ENCODE measurements around the gene CACNA1B.

Gene CACNA1B

DNA sequence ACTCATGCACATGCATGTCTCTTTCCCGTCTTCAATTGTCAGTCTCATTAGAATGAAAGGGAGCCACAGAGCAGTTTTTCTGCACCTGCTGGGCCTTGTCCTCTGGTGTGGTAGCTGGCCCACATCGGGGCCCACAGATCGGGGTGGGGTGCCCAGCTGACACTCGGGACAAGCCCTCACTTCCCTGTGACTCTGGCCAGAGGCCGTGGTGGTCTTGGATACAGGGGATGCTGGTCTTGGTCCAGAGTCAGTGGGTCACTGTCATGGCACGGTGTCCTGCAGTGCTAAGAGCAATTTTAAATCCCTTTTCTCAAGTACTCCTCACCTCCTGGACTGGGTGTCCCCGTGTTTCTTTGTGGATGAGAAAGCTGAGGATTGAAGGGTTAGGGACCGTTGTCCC lies 193.2 kb downstream of the CACNA1B start:
- Histone ChIP-seq H3K27me3 (replicated peaks; ENCODE audit: control insufficient read depth, insufficient read depth, low read length, poor library complexity, severe bottlenecking) (peaks cover 3% of the 10 kb centered on the region), H3K9me3 (ENCODE audit: control insufficient read depth, low read length) (no peaks in the 10 kb centered on the region), H3K27ac (ENCODE audit: insufficient read depth, low read length, poor library complexity, severe bottlenecking) (no peak overlapping the region), H3K36me3 (ENCODE audit: control insufficient read depth, insufficient read depth, low read length) (no peaks in the 10 kb centered on the region), H3K4me1 (ENCODE audit: control insufficient read depth, insufficient read depth, low read length, poor library complexity, severe bottlenecking) (no peaks in the 10 kb centered on the region), H3K4me3 (ENCODE audit: insufficient read depth, low read depth, low read length, poor library complexity, severe bottlenecking) (no peak overlapping the region)
- no peak for DNase-seq

GRCh38 chr9:138071292-138071691 lies 193.7 kb downstream of the CACNA1B start:
- no peak for DNase-seq
- no peak overlapping the region for H3K27ac ChIP-seq (ENCODE audit: insufficient read depth, low read length, poor library complexity, severe bottlenecking)
- H3K4me1 ChIP-seq (ENCODE audit: control insufficient read depth, insufficient read depth, low read length, poor library complexity, severe bottlenecking): no peaks in the 10 kb centered on the region
- no peaks in the 10 kb centered on the region for H3K36me3 ChIP-seq (ENCODE audit: control insufficient read depth, insufficient read depth, low read length)
- H3K27me3 ChIP-seq (replicated peaks; ENCODE audit: control insufficient read depth, insufficient read depth, low read length, poor library complexity, severe bottlenecking): peaks cover 3% of the 10 kb centered on the region
- H3K9me3 ChIP-seq (ENCODE audit: control insufficient read depth, low read length): no peaks in the 10 kb centered on the region
- H3K4me3 ChIP-seq (ENCODE audit: insufficient read depth, low read depth, low read length, poor library complexity, severe bottlenecking): no peak overlapping the region

DNA sequence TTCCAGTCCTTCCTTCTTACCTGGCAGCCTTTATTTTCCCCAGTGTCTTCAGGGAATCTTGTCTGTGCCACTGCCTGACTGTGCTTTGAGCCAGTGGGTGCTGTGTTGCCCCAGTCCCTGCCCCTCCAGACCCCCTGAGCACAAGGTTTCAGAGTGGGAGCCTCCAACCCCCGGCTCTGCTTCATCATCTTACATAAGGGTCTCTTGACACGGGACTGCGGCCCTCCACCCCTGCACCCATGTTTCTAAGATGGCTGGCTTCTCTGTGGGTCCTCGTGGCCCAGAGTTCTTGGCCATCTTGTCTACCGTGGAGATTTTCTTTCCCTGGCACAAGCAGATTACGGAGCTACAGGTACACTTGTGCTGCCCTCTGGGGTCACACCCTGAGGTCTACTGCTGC lies 194.1 kb downstream of the CACNA1B start:
- no peak for DNase-seq
- Histone ChIP-seq H3K4me1 (ENCODE audit: control insufficient read depth, insufficient read depth, low read length, poor library complexity, severe bottlenecking) (no peaks in the 10 kb centered on the region), H3K27me3 (replicated peaks; ENCODE audit: control insufficient read depth, insufficient read depth, low read length, poor library complexity, severe bottlenecking) (peaks cover 3% of the 10 kb centered on the region), H3K36me3 (ENCODE audit: control insufficient read depth, insufficient read depth, low read length) (no peaks in the 10 kb centered on the region), H3K4me3 (ENCODE audit: insufficient read depth, low read depth, low read length, poor library complexity, severe bottlenecking) (no peak overlapping the region), H3K9me3 (ENCODE audit: control insufficient read depth, low read length) (no peaks in the 10 kb centered on the region), H3K27ac (ENCODE audit: insufficient read depth, low read length, poor library complexity, severe bottlenecking) (no peak overlapping the region)

- Histone ChIP-seq H3K4me3 (ENCODE audit: insufficient read depth, low read depth, low read length, poor library complexity, severe bottlenecking) (no peak overlapping the region), H3K27ac (ENCODE audit: insufficient read depth, low read length, poor library complexity, severe bottlenecking) (no peak overlapping the region), H3K9me3 (ENCODE audit: control insufficient read depth, low read length) (no peaks in the 10 kb centered on the region), H3K27me3 (replicated peaks; ENCODE audit: control insufficient read depth, insufficient read depth, low read length, poor library complexity, severe bottlenecking) (peaks cover 3% of the 10 kb centered on the region), H3K36me3 (ENCODE audit: control insufficient read depth, insufficient read depth, low read length) (no peaks in the 10 kb centered on the region), H3K4me1 (ENCODE audit: control insufficient read depth, insufficient read depth, low read length, poor library complexity, severe bottlenecking) (no peaks in the 10 kb centered on the region)
- DNase-seq: no peak
These were observed 194.7 kb downstream of the CACNA1B start for GRCh38 chr9:138072161-138072842.

DNA sequence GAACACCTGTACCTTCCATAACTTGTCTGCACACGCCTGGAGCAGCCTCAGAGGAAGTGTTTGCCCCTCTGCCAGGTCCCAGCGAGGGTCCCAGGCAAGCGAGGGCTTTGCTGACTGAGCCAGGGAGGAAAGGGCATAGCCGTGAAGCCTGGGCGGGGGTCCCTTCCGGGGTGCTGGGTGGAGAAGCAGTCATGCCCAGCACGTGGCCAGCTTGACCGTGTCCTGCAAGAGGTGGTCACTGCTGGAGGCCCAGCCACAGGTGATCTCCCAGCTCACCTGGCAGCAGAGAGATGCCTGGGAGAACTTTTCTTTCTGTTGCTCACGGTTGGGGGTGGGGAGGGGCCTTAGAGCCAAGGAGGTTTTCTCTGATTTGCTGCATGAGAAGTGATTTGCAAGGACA lies 195.3 kb downstream of the CACNA1B start:
- H3K27ac ChIP-seq (ENCODE audit: insufficient read depth, low read length, poor library complexity, severe bottlenecking): no peak overlapping the region
- H3K27me3 ChIP-seq (replicated peaks; ENCODE audit: control insufficient read depth, insufficient read depth, low read length, poor library complexity, severe bottlenecking): peaks cover 3% of the 10 kb centered on the region
- no peaks in the 10 kb centered on the region for H3K4me1 ChIP-seq (ENCODE audit: control insufficient read depth, insufficient read depth, low read length, poor library complexity, severe bottlenecking)
- DNase-seq: no peak
- H3K4me3 ChIP-seq (ENCODE audit: insufficient read depth, low read depth, low read length, poor library complexity, severe bottlenecking): no peak overlapping the region
- H3K36me3 ChIP-seq (ENCODE audit: control insufficient read depth, insufficient read depth, low read length): no peaks in the 10 kb centered on the region
- H3K9me3 ChIP-seq (ENCODE audit: control insufficient read depth, low read length): no peaks in the 10 kb centered on the region

DNA sequence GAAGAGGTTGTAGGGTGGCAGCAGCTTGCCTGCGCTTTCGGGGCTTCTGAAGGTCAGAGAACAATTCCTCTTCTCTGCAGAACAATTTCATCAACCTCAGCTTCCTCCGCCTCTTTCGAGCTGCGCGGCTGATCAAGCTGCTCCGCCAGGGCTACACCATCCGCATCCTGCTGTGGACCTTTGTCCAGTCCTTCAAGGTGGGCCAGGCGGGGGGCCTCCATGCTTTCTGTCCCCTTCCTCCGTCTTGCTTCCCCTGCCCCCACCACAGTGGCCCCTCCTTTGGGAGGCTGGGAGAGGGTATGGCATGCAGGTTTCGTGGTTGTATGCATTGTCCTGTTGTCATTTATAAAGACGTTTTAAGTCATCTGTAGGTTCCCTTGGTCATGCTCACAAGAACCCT lies 195.8 kb downstream of the CACNA1B start:
- Histone ChIP-seq H3K27ac (ENCODE audit: insufficient read depth, low read length, poor library complexity, severe bottlenecking) (no peak overlapping the region), H3K9me3 (ENCODE audit: control insufficient read depth, low read length) (no peaks in the 10 kb centered on the region), H3K27me3 (replicated peaks; ENCODE audit: control insufficient read depth, insufficient read depth, low read length, poor library complexity, severe bottlenecking) (peaks cover 3% of the 10 kb centered on the region), H3K4me3 (ENCODE audit: insufficient read depth, low read depth, low read length, poor library complexity, severe bottlenecking) (no peak overlapping the region), H3K4me1 (ENCODE audit: control insufficient read depth, insufficient read depth, low read length, poor library complexity, severe bottlenecking) (no peaks in the 10 kb centered on the region), H3K36me3 (ENCODE audit: control insufficient read depth, insufficient read depth, low read length) (no peaks in the 10 kb centered on the region)
- no peak for DNase-seq

DNA sequence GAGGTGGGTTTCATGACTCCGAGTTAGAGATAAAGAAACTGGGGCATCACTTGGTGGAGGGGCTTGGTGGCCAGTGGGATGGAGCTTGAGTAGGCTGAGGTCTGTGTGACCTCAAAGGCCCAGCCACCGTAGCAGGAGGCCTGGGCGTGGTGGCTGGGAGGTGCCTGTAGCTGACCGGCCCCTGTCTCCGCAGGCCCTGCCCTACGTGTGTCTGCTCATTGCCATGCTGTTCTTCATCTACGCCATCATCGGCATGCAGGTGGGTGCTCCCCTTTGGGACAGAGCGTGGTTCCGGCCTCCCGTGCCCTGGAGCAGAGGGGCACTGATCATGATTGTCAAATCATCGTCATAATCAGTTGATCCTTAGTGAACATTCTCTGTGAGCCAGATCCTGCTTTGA lies 196.2 kb downstream of the CACNA1B start:
- Histone ChIP-seq H3K27ac (ENCODE audit: insufficient read depth, low read length, poor library complexity, severe bottlenecking) (no peak overlapping the region), H3K4me3 (ENCODE audit: insufficient read depth, low read depth, low read length, poor library complexity, severe bottlenecking) (no peak overlapping the region), H3K9me3 (ENCODE audit: control insufficient read depth, low read length) (no peaks in the 10 kb centered on the region), H3K27me3 (replicated peaks; ENCODE audit: control insufficient read depth, insufficient read depth, low read length, poor library complexity, severe bottlenecking) (peaks cover 3% of the 10 kb centered on the region), H3K4me1 (ENCODE audit: control insufficient read depth, insufficient read depth, low read length, poor library complexity, severe bottlenecking) (no peaks in the 10 kb centered on the region), H3K36me3 (ENCODE audit: control insufficient read depth, insufficient read depth, low read length) (no peaks in the 10 kb centered on the region)
- DNase-seq: no peak

DNA sequence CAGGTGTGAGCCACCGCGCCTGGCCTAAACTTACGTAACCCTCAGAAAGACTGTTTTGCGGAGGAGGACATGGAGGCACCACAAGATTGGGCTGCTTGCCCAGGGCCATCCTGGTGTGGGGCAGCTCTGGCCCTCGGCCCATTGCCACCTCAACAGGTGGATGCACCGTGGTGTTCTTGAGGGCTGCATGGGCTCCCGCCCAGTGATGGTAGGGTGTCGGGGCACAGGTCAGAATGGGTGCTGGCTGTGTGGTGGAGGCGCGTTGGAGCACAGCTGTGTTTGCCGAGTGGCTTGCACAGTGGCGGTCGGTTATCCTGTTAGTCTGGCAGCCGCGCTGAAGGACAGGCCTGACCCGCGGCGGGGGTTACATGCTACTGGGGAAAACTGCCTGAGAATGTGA lies 196.9 kb downstream of the CACNA1B start:
- H3K27me3 ChIP-seq (replicated peaks; ENCODE audit: control insufficient read depth, insufficient read depth, low read length, poor library complexity, severe bottlenecking): peaks cover 3% of the 10 kb centered on the region
- no peaks in the 10 kb centered on the region for H3K4me1 ChIP-seq (ENCODE audit: control insufficient read depth, insufficient read depth, low read length, poor library complexity, severe bottlenecking)
- H3K36me3 ChIP-seq (ENCODE audit: control insufficient read depth, insufficient read depth, low read length): no peaks in the 10 kb centered on the region
- H3K9me3 ChIP-seq (ENCODE audit: control insufficient read depth, low read length): no peaks in the 10 kb centered on the region
- no peak overlapping the region for H3K4me3 ChIP-seq (ENCODE audit: insufficient read depth, low read depth, low read length, poor library complexity, severe bottlenecking)
- H3K27ac ChIP-seq (ENCODE audit: insufficient read depth, low read length, poor library complexity, severe bottlenecking): no peak overlapping the region
- no peak for DNase-seq

- Histone ChIP-seq H3K36me3 (ENCODE audit: control insufficient read depth, insufficient read depth, low read length) (no peaks in the 10 kb centered on the region), H3K4me1 (ENCODE audit: control insufficient read depth, insufficient read depth, low read length, poor library complexity, severe bottlenecking) (no peaks in the 10 kb centered on the region), H3K27me3 (replicated peaks; ENCODE audit: control insufficient read depth, insufficient read depth, low read length, poor library complexity, severe bottlenecking) (peaks cover 3% of the 10 kb centered on the region), H3K9me3 (ENCODE audit: control insufficient read depth, low read length) (no peaks in the 10 kb centered on the region), H3K27ac (ENCODE audit: insufficient read depth, low read length, poor library complexity, severe bottlenecking) (no peak overlapping the region), H3K4me3 (ENCODE audit: insufficient read depth, low read depth, low read length, poor library complexity, severe bottlenecking) (no peak overlapping the region)
- DNase-seq: no peak
These were observed 197.9 kb downstream of the CACNA1B start for GRCh38 chr9:138075496-138075895.

- no peaks in the 10 kb centered on the region for H3K36me3 ChIP-seq (ENCODE audit: control insufficient read depth, insufficient read depth, low read length)
- H3K27me3 ChIP-seq (replicated peaks; ENCODE audit: control insufficient read depth, insufficient read depth, low read length, poor library complexity, severe bottlenecking): peaks cover 3% of the 10 kb centered on the region
- H3K4me3 ChIP-seq (ENCODE audit: insufficient read depth, low read depth, low read length, poor library complexity, severe bottlenecking): no peak overlapping the region
- H3K27ac ChIP-seq (ENCODE audit: insufficient read depth, low read length, poor library complexity, severe bottlenecking): no peak overlapping the region
- no peaks in the 10 kb centered on the region for H3K9me3 ChIP-seq (ENCODE audit: control insufficient read depth, low read length)
- DNase-seq: no peak
- no peaks in the 10 kb centered on the region for H3K4me1 ChIP-seq (ENCODE audit: control insufficient read depth, insufficient read depth, low read length, poor library complexity, severe bottlenecking)
These were observed 198.5 kb downstream of the CACNA1B start for GRCh38 chr9:138075961-138076649.
